Thoracic aorta endothelial cell (primary cell): ENCODE data around the gene ZNF865. TPM values are rescaled to one million over a fixed set of nuclear protein-coding genes. Genes with fewer than 3 reads are reported as not detected.

Experiments used
- total RNA-seq: library from RNA; depleted of rRNA; stranded (reverse); fragments of >200 nt; gene quantifications from 2 replicates; pipeline ENCODE4 v1.2.3, GENCODE V29; 2012

The ZNF865 gene
- total RNA-seq: 1.6 and 1.8 TPM in 2 replicates

DNA sequence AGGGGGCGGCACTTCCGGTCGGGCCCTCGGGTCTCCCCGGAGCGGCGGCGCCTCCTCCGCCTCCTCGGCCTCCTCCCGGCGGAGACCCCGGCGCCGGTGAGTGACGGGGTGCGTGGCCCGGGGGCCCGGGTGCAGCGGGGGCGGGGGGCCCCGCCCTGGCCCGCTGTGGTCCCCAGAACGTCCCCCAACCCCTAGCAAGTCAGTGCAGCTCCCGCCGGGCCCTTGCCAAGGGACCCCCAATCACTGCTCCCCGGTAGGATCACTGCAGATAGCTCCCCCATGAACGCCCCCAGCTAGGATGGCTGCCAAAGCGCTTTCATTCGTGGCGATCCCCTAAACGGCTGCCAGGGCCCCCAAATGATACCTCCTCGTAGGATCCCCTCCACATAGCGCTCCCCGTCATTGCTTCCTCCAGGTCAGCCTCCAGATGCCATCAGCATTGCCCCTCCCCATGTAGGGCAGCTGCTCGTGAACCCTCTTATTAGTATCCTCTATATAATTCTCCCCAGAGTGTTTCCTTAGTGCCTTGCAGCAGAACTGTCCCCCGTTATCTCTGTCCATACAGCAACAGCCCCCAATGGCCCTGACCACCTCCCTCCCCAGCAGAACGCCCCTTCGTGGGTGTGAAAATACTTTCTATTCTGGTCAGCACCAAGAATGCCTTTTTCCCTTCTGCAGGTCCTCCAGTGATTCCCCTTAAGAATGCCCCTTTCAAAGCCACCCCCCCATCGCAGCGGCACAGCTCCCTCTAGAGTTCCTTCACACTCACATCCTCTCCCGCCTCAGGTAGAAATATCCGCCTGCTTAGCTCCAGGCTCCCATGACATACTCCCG, at the start of gene ZNF865:
Gene ZNF865 (plus strand): TSS at position 11 of the 834 bp plus-strand sequence. CDS start 7,972 bp downstream, outside the sequence.

DNA sequence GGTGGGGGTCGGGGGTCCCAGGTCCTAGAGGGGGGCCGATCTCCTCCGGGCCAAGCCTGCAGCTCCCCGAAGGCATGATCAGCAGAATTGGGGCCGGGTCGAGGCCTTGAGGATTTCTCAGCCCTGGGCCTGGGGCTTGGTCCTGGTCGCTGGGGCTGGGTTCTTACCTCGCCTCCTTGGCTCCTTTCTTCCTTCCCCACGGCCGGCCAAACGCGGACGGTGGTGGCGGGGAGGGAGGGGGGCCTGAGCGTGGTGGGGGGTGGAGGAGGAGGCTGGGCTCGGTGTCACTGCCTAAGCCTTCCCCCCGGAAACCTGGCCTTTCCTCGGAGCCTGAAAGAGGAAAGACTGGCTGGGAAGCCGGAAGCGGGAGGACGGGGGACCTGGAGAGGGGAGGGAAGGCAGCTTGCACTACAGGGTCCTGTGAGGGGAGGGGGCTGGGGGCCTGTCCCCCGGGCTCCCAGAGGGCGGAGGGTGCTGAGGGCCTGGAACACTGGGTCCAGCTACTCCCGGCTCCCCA, 24.8 kb upstream of the ZNF865 start, which contains the start of gene ZNF579:
Gene ZNF579 (minus strand): TSS at position 221 of the 517 bp plus-strand sequence. CDS start 1,209 bp downstream, outside the sequence.

GRCh38 chr19:55599468-55599841, 6.0 kb upstream of the ZNF865 start, which contains the start of gene FIZ1:
Gene FIZ1, minus strand, starts transcription at chr19:55599517. Its CDS starts 1,652 bp downstream, at chr19:55597865.

GRCh38 chr19:55599842-55600661, 5.4 kb upstream of the ZNF865 start, which contains the start of gene ZNF524:
Gene ZNF524, plus strand, starts transcription at chr19:55600288. Its CDS starts 1,825 bp downstream, at chr19:55602113.

GRCh38 chr19:55624109-55625003, 18.9 kb downstream of the ZNF865 start, which contains the start of gene ZNF784:
Gene ZNF784, minus strand, starts transcription at chr19:55624566. Its CDS starts 5 bp downstream, at chr19:55624561.

GRCh38 chr19:55640577-55641425, 35.4 kb downstream of the ZNF865 start, which contains the start of gene ZNF580:
Gene ZNF580, plus strand, starts transcription at chr19:55641002. Its CDS starts 1,507 bp downstream, at chr19:55642509.

GRCh38 chr19:55643003-55643886, 37.8 kb downstream of the ZNF865 start, which contains the start of gene ZNF581:
Gene ZNF581, plus strand, starts transcription at chr19:55643649. Its CDS starts 923 bp downstream, at chr19:55644572.

DNA sequence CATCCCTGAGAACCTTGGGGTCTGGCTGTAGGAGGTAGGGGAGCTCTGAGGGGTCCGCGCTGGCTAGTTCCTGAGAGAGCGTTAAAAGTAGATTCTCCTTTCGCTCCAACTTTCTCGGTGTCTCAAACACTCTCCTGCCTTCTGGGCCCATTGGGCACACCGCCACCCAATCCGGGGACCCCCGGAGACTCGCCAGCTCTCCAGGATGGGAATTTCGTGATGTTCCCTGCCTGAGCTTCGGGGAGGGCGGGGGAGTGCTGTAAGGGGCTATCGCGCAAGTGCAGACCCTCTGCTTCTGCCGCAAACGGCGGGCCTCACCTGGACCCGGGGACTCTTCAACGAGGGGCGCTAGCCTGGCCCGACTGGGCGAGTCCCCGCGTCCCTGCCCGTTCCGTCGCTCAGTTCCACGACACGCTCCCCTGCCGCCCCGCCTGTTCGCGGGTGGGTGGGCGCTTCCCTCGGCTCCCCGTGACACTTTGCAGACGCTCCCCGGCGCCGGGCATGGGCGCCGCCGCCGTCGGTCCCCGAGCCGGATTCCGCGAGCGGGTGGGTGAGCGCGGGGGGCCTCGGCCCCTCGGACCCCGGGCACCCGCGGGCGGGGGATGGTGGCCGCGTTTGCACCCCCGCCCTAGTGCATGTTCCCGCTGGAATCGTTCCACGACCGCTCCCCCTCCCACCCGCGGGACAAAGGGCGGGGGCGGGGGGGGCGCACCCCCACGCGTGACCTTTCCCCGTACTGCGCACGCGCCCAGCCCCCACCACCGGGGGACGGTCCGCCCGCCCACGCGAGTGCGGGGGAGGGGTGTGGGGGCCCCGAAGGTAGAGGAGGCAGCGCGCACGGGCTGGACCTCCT, 42.5 kb downstream of the ZNF865 start, which contains the start of gene CCDC106:
Gene CCDC106 (plus strand): TSS at position 481 of the 853 bp plus-strand sequence. CDS start 835 bp downstream, outside the sequence.

GRCh38 chr19:55654868-55655647, 49.6 kb downstream of the ZNF865 start, which contains the start of gene U2AF2:
Gene U2AF2, plus strand, starts transcription at chr19:55655035. Its CDS starts 70 bp downstream, at chr19:55655105.

Other genes with a start within 250 kb of the ZNF865 start
- gene GARIN5B, start 242.4 kb upstream of the ZNF865 start, total RNA-seq: not detected in 2 replicates
- gene IL11, start 235.2 kb upstream of the ZNF865 start, total RNA-seq: not detected in 2 replicates
- not detected in 2 replicates for gene TMEM190, start 228.8 kb upstream of the ZNF865 start, total RNA-seq
- not detected in 2 replicates for gene TMEM238, start 221.4 kb upstream of the ZNF865 start, total RNA-seq
- 346 and 438 TPM in 2 replicates for gene RPL28, start 219.7 kb upstream of the ZNF865 start, total RNA-seq
- 110 and 177 TPM in 2 replicates for gene UBE2S, start 197.9 kb upstream of the ZNF865 start, total RNA-seq
- not detected in 2 replicates for gene SHISA7, start 162.3 kb upstream of the ZNF865 start, total RNA-seq
- 33.5 and 43.0 TPM in 2 replicates for gene ISOC2, start 144.0 kb upstream of the ZNF865 start, total RNA-seq
- not detected in 2 replicates for gene C19orf85, start 140.9 kb upstream of the ZNF865 start, total RNA-seq
- gene ZNF628, start 129.0 kb upstream of the ZNF865 start, total RNA-seq: 2.4 and 3.2 TPM in 2 replicates
- gene NAT14, start 120.5 kb upstream of the ZNF865 start, total RNA-seq: 8.9 and 9.6 TPM in 2 replicates
- 0.27 and 0.79 TPM in 2 replicates for gene SSC5D, start 117.2 kb upstream of the ZNF865 start, total RNA-seq
- gene SBK2, start 68.5 kb upstream of the ZNF865 start, total RNA-seq: not detected in 2 replicates
- 0.27 and 0.65 TPM in 2 replicates for gene SBK3, start 60.1 kb upstream of the ZNF865 start, total RNA-seq
- 4.1 and 5.1 TPM in 2 replicates for gene ZNF579, start 24.8 kb upstream of the ZNF865 start, total RNA-seq
- gene FIZ1, start 6.1 kb upstream of the ZNF865 start, total RNA-seq: 3.2 and 4.2 TPM in 2 replicates
- gene ZNF524, start 5.4 kb upstream of the ZNF865 start, total RNA-seq: 7.2 and 9.0 TPM in 2 replicates
- 2.0 and 2.4 TPM in 2 replicates for gene ZNF784, start 18.9 kb downstream of the ZNF865 start, total RNA-seq
- 5.1 and 6.7 TPM in 2 replicates for gene ZNF580, start 35.4 kb downstream of the ZNF865 start, total RNA-seq
- 16.4 and 16.7 TPM in 2 replicates for gene ZNF581, start 38.0 kb downstream of the ZNF865 start, total RNA-seq
- gene CCDC106, start 42.6 kb downstream of the ZNF865 start, total RNA-seq: 8.0 and 8.5 TPM in 2 replicates
- gene U2AF2, start 49.4 kb downstream of the ZNF865 start, total RNA-seq: 171 and 192 TPM in 2 replicates
- 74.6 and 86.4 TPM in 2 replicates for gene EPN1, start 69.6 kb downstream of the ZNF865 start, total RNA-seq
- not detected in 2 replicates for gene NLRP9, start 132.8 kb downstream of the ZNF865 start, total RNA-seq
- not detected in 2 replicates for gene RFPL4A, start 153.4 kb downstream of the ZNF865 start, total RNA-seq
- 0.13 TPM in 1 of 2 replicates, not detected in the other for gene RFPL4AL1, start 163.5 kb downstream of the ZNF865 start, total RNA-seq
- gene NLRP11, start 226.4 kb downstream of the ZNF865 start, total RNA-seq: not detected in 2 replicates
- not detected in 2 replicates for gene NLRP4, start 230.9 kb downstream of the ZNF865 start, total RNA-seq